Measurements from ENCODE around the gene ECSIT.
"Not testable (repeated sequence)": the region's sequence is repeated elsewhere in the genome, so short reads cannot be mapped to it uniquely, and the experiment has no call there.

ECSIT gene

GRCh38 chr19:11478167-11479089, 50.5 kb downstream of the ECSIT start:
- DNase-seq (ENCODE audit: low read depth) = no peak

GRCh38 chr19:11475861-11476260, 53.1 kb downstream of the ECSIT start:
- DNase-seq (ENCODE audit: low read depth) = no peak

- not testable (repeated sequence) for DNase-seq (ENCODE audit: low read depth)
Measured at GRCh38 chr19:11475343-11475742, 53.6 kb downstream of the ECSIT start.

DNA sequence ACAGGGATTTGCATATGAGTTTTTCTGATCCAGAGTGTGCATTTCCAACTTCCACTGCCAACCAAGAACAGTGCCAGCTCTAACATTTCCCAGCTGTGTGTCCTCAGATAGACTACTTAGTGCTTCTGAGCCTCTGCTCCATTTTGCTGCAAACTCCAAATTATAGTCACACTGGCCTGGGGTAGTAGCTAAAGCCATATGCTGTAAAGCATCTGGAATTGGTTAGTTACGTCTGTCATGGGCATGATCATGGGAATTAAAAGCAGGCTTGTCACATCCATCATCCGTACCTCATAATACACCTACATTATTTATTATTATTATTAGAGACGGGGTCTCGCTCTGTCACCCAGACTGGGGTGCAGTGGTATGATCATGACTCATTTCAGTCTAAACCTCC, 55.2 kb downstream of the ECSIT start:
- no peak for DNase-seq (ENCODE audit: low read depth)

DNA sequence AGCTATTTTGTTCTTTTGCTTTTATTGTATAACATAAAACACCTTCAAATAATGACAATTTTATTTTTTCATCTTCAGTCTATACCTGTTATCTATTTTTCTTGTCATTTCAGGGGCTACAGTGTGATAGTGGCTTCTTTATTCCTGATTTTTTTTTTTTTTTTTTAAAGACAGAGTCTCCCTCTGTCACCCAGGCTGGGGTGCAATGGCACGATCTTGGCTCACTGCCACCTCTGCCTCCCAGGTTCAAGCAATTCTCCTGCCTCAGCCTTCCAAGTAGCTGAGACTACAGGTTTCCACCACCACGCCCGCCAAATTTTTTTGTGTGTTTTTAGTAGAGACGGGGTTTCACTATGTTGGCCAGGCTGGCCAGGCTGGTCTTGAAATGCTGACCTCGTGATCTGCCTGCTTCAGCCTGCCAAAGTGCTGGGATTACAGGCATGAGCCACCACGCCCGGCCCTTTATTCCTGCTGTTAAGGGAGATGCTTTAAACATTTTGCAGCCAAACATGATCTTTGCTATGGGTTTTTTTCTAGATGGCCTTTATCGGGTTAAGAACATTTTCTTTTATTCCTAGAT, 60.6 kb downstream of the ECSIT start:
- not testable (repeated sequence) for DNase-seq (ENCODE audit: low read depth)

DNA sequence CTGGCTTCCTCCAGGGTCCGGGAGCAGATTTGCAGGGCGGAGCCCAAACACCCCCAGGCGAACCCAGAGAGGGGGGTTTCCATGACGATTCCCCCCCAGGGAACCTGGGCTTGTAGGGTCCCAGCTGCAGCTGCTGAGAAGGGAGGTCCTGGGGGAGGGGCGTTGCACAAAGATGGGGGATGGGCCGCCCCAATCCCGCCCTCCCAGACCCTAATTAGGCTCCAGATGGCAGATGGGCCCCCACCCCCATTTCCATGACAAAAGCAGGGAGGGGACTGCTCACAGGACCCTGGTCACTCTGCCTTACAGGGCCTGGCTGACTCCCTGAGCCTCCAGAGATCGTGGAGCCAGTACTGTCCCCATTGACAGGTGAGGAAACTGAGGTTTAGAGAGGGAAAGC, 63.3 kb downstream of the ECSIT start:
- no peak for DNase-seq (ENCODE audit: low read depth)

- DNase-seq (ENCODE audit: low read depth) = no peak
Measured at GRCh38 chr19:11464333-11465265, 64.3 kb downstream of the ECSIT start.

GRCh38 chr19:11463391-11463790, 65.5 kb downstream of the ECSIT start:
- DNase-seq (ENCODE audit: low read depth) = no peak

DNA sequence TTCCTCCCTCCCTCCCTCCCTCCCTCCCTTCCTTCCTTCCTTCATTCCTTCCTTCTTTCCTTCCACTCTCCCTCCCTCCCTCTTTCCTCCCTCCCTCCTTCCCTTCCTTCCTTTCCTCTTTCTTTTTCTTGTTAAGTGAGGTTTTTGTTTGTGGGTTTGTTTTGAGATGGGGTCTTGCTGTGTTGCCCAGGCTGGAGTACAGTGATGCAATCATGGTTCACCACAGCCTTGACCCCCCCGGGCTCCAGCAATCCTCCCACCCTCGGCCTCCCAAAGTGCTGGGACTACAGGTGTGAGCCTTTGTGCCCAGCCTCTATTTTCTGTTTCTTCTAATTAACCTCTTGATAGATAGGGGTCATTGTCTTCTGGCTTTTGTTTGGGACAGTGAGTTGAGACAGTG, 67.5 kb downstream of the ECSIT start:
- DNase-seq (ENCODE audit: low read depth) = no peak

DNA sequence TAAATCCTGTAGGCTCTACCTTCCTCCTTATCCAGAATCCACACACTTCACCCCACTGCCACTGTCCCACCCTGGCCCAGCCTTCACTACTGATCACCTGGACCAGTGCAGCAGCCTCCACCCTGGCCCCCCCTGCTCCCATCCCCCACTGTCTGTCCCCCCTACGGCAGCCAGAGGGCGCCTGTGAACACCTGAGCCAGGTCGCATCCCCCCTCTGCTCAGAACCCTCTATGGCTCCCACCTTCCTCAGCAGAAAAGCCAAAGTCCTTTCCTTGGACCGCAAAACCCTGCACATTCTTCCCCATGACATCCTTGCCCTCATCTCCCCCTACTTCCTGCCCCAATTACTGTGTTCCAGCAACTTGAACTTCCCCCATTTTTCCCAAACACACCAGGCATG, 68.7 kb downstream of the ECSIT start:
- no peak for DNase-seq (ENCODE audit: low read depth)

- not testable (repeated sequence) for DNase-seq (ENCODE audit: low read depth)
Measured at GRCh38 chr19:11458912-11459311, 70.0 kb downstream of the ECSIT start.

DNA sequence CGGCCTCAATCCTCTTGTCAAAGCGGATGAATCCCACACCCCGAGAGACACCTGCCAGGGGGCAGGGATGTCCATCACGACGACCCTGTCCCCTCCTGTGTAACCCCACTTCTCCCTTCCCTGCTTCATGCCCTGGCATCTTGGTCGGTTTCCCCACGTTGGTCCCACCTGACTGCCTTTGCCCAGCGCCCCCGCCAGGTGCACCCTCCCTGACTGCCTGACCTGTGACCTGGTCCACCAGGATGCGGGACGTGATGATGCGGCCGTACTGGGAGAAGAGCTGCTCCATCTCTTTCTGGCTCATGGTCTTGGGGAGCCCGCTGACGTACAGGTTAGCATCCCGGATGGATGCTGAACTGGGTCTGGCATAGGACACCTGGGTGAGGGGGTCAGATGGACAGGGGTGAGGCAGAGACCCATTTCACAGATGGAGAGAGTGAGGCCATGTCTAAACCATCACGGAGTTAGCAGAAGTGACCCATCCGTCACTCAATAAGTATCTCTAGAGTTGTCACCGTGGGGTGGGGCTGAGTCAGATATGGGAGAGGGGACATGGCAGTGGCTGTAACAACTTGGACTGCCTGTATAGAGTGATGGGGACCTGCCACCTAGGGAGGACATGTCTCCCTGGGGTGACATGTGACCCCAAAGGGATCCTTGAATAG, 70.6 kb downstream of the ECSIT start:
- DNase-seq (ENCODE audit: low read depth) = no peak

DNA sequence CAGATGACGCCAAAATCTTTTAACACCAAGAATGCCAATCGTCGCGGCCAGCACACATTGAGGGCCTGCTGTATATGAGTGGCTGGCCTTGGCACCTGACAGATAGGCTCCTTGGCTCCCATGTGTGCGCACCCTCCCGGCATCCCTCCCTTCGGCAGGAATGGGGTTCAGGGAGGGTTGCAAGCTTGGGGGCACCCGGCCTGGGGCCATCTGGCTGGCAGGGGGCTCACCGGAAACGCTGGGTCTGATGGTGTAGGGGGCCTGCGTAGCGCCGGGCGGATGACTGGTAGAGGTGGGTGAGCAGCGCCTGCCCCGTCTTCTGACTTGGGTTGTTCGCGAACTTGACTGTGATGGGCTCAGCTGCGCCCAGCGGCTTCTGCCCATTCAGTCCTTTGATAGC, 71.1 kb downstream of the ECSIT start:
- DNase-seq (ENCODE audit: low read depth) = no peak

DNA sequence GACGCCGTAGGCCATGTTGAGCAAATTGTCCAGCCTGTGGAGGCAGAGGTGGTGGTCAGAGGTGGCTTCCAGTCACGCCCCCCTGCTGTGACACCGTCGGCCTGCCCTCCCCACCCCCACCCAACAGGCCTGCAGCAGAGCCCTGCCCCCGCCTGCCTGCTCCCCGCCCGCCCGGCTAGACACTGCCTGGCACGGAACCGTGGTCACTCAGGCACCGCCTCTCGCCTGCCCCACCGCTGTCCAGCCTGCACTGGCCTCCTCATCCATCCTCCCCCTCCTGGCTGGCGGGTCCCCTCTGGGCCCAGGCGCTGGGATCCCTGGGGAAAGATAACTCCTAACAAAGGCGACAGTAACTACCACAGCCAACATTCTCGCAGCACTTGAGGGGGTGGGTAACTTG, 71.8 kb downstream of the ECSIT start:
- no peak for DNase-seq (ENCODE audit: low read depth)

GRCh38 chr19:11456659-11457058, 72.3 kb downstream of the ECSIT start:
- DNase-seq (ENCODE audit: low read depth) = no peak

Measured in stimulated activated CD8-positive, alpha-beta memory T cell treated with anti-CD3 and anti-CD28 coated beads, Interleukin-7, amount 100 ng/mL, for 24 hours (primary cell).